Activated effector memory CD4-positive, alpha-beta T cell treated with anti-CD3 and anti-CD28 coated beads, Interleukin-2, amount 50 U/mL, for 16 hours (primary cell): ENCODE data around the gene ESRRG.
"Not testable (repeated sequence)": the region's sequence is repeated elsewhere in the genome, so short reads cannot be mapped to it uniquely, and the experiment has no call there.

ENCODE experiments used
- DNase-seq: peaks from one replicate; pipeline ENCODE4 v3.0.0-alpha.2; 2020

The ESRRG gene

GRCh38 chr1:216560527-216560926 is 162.7 kb downstream of the ESRRG start:
- DNase-seq, result no peak

GRCh38 chr1:216559359-216559758 is 163.9 kb downstream of the ESRRG start:
- DNase-seq, result no peak

GRCh38 chr1:216555653-216556052 is 167.6 kb downstream of the ESRRG start:
- DNase-seq, result no peak

GRCh38 chr1:216554934-216555333 is 168.3 kb downstream of the ESRRG start:
- no peak for DNase-seq

- no peak for DNase-seq
Measured at GRCh38 chr1:216553766-216554165, 169.5 kb downstream of the ESRRG start.

GRCh38 chr1:216553040-216553439 is 170.2 kb downstream of the ESRRG start:
- no peak for DNase-seq

- no peak for DNase-seq
Measured at GRCh38 chr1:216549796-216550195, 173.4 kb downstream of the ESRRG start.

GRCh38 chr1:216542741-216543140 is 180.5 kb downstream of the ESRRG start:
- DNase-seq, result no peak

- no peak for DNase-seq
Measured at GRCh38 chr1:216542263-216542662, 181.0 kb downstream of the ESRRG start.

GRCh38 chr1:216535751-216536150 is 187.5 kb downstream of the ESRRG start:
- no peak for DNase-seq

GRCh38 chr1:216535059-216535458 is 188.2 kb downstream of the ESRRG start:
- no peak for DNase-seq

GRCh38 chr1:216533776-216534175 is 189.5 kb downstream of the ESRRG start:
- no peak for DNase-seq

GRCh38 chr1:216532251-216532798 is 190.9 kb downstream of the ESRRG start:
- DNase-seq, result no peak

- DNase-seq, result no peak
Measured at GRCh38 chr1:216531263-216532239, 191.7 kb downstream of the ESRRG start.

GRCh38 chr1:216529851-216530250 is 193.4 kb downstream of the ESRRG start:
- DNase-seq, result not testable (repeated sequence)

- no peak for DNase-seq
Measured at GRCh38 chr1:216528816-216529215, 194.4 kb downstream of the ESRRG start.

- no peak for DNase-seq
Measured at GRCh38 chr1:216523449-216524190, 199.6 kb downstream of the ESRRG start.

GRCh38 chr1:216523043-216523442 is 200.2 kb downstream of the ESRRG start:
- DNase-seq, result no peak

- DNase-seq, result no peak
Measured at GRCh38 chr1:216521477-216521876, 201.8 kb downstream of the ESRRG start.

- no peak for DNase-seq
Measured at GRCh38 chr1:216518844-216519627, 204.2 kb downstream of the ESRRG start.

- no peak for DNase-seq
Measured at GRCh38 chr1:216502528-216503162, 220.6 kb downstream of the ESRRG start.

GRCh38 chr1:216500273-216500967 is 222.8 kb downstream of the ESRRG start:
- no peak for DNase-seq
